Omental fat pad (tissue), 4 donors: ENCODE measurements around the gene TBC1D14. TPM values are rescaled to one million over a fixed set of nuclear protein-coding genes. Genes with fewer than 3 reads are reported as not detected.

Experiments used
- ATAC-seq: fragments of 150-250 bp; one replicate; pipeline ENCODE4 v1.9.1; 2016; ENCODE audit warnings: mild to moderate bottlenecking, moderate library complexity; ENCODE audit not compliant: low FRiP score
- DNase-seq: peaks from one replicate; pipeline ENCODE4 v3.0.0-alpha.2; 2019; ENCODE audit warnings: low spot score
- total RNA-seq, 4 donors: library from RNA; depleted of rRNA; stranded (reverse); fragments of >200 nt; gene quantifications; one replicate each; pipeline ENCODE4 v1.1.0, GENCODE V29; 2016
- TF ChIP-seq, protein P1 (sequence below), 3 donors: fragments of 450-650 bp; IDR thresholded peaks; one replicate each; pipeline ENCODE4 v1.5.1; 2016 to 2017; ENCODE audit warnings: antibody characterized with exemption in 3 of 3, mild to moderate bottlenecking in 3 of 3, moderate library complexity in 2 of 3

The TBC1D14 gene
- total RNA-seq, 4 donors from 2014 or later = 38.0 to 58.2 (median 56.8) TPM

GRCh38 chr4:7043284-7044136 lies 133.9 kb downstream of the TBC1D14 start, which contains the start of gene TADA2B:
TSS of gene TADA2B (plus strand) at chr4:7043372. CDS start at chr4:7043580, 208 bp downstream.
- ATAC-seq (peak; percentile 13), DNase-seq (no peak)
- TF ChIP-seq, protein P1, sequence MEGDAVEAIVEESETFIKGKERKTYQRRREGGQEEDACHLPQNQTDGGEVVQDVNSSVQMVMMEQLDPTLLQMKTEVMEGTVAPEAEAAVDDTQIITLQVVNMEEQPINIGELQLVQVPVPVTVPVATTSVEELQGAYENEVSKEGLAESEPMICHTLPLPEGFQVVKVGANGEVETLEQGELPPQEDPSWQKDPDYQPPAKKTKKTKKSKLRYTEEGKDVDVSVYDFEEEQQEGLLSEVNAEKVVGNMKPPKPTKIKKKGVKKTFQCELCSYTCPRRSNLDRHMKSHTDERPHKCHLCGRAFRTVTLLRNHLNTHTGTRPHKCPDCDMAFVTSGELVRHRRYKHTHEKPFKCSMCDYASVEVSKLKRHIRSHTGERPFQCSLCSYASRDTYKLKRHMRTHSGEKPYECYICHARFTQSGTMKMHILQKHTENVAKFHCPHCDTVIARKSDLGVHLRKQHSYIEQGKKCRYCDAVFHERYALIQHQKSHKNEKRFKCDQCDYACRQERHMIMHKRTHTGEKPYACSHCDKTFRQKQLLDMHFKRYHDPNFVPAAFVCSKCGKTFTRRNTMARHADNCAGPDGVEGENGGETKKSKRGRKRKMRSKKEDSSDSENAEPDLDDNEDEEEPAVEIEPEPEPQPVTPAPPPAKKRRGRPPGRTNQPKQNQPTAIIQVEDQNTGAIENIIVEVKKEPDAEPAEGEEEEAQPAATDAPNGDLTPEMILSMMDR (IDR thresholded peaks at IDR 0.05) = no peak

DNA sequence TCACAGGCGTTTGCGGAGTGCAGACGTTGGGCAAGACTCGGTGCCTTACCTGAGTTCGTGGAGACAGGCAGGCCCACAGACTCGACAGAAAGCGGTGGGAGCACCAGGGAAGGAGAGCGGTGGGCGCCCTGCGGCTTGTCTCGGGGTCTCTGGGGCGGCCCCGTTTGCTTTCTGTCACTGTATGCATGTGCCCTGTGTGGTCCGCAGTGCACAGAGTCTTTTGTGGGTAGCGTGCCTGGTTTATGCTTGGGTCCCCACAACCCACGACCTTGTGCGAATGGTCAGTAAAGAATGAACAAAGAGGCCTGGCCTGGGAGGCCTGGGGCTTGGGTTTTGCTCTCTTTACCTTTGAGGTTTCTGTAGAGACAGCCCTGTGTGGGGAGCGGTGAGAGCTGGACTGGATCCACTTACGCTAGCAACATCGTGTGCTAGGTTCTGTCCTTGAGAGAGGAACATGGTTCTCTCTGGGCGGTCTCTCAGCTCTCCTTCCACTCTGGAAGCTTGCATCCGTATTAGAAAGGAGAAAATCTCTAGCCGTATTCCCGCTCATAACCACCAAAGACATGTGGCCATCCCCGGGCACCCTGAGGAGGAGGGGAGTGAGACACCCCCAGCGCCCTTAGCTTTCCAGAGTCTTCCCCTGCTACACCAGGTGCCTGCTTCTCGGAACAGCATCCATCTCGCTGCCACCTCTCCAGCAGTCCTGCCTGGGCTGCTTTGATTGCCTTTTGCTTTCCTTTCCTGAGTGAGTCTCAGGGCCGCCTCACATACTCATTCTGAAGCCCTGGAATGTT lies 134.7 kb downstream of the TBC1D14 start:
- ATAC-seq = no peak
- DNase-seq = no peak
- TF ChIP-seq, protein P1 (IDR thresholded peaks at IDR 0.05) = no peak

DNA sequence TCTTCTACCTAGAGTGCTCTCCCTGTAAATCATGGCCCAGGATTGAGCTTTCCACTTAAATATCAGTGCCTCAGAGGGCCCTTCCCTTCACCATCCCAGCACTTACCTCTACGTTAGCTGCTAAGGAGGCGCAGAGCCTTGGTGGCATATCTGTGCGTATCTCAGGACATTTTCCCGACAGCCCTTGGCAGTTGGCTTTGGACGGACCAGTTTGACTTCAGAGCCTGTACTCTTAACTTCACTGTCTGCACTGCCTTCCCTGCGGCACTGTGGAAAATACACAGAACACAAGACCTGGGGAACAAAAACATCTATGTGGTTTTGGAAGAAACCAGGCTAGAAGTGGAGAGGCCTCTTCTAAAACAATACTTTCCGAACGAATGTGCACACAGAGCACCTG lies 135.9 kb downstream of the TBC1D14 start:
- ATAC-seq (no peak), DNase-seq (no peak)
- TF ChIP-seq, protein P1 (IDR thresholded peaks at IDR 0.05) = no peak

GRCh38 chr4:7045961-7046921 lies 136.6 kb downstream of the TBC1D14 start:
- TF ChIP-seq, protein P1 (IDR thresholded peaks at IDR 0.05) = no peak
- ATAC-seq = no peak
- no peak for DNase-seq

GRCh38 chr4:7046971-7047370 lies 137.3 kb downstream of the TBC1D14 start:
- ATAC-seq (no peak), DNase-seq (no peak)
- TF ChIP-seq, protein P1 (IDR thresholded peaks at IDR 0.05) = no peak

DNA sequence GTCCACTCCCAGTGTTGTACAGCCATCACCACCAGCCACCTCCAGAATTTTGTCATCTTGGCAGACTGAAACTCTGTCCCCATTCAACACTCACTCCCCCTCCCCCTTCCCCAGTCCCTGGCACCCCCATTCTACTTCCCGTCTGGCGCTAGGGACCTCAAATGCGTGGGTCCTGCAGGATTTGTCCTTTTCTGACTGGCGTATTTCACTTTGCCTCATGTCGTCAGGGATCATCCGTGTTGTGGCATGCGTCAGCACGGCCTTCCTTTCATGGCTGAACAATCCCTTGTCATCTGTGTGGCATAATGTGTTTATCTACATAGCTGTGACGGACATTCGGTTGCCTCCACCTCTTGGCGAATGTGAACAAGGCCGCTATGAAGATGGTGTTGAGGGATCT lies 139.0 kb downstream of the TBC1D14 start:
- ATAC-seq (no peak), DNase-seq (no peak)
- TF ChIP-seq, protein P1 (IDR thresholded peaks at IDR 0.05) = no peak
